ENCODE measurements around the gene GZF1. TPM values are rescaled to one million over a fixed set of nuclear protein-coding genes. Genes with fewer than 3 reads are reported as not detected.

GZF1 gene
- total RNA-seq, 4 donors from 2014 or later: 4.9 to 23.3 (median 13.3) TPM

DNA sequence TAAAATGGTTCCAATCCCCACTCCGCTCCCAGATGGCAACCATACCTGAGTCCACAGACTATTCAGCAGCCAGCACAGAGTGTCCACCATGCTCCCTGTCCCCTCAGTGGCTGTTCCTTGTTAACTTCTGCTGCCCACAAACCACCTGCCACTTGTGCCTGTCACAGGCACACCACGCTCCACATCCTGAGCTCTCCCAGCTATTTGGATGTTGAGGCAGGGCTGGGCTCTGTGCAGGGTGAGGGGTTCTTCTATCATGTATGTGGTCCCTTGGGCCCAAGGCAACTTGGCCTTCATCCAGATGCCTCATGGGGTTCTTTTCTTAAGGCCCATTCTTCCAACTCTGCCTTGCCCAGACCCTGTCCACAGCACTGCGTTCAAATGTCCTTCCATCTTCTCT, 45.4 kb upstream of the GZF1 start:
- H3K4me1 ChIP-seq: peaks cover 0 to 5% (median 0%) of the 10 kb centered on the region in 4 donors
- WGBS, 2 donors (ENCODE audit: low coverage in 1 of 2): 88% methylated on average over 3 of the region's 3 CpGs; no CpG with 5 or more reads in 1 of the 2 donors
- H3K36me3 ChIP-seq: no peaks in the 10 kb centered on the region
- in situ Hi-C loops (cut with MboI; ENCODE audit: low pct_ligation_motif_present in 1 of 4, low pct_unique_long_range_greater_than_20kb in 1 of 4, low sequenced_read_pairs in 3 of 4): no loop called here
- TF ChIP-seq CTCF (IDR thresholded peaks at IDR 0.05) (no peak), POLR2A (IDR thresholded peaks at IDR 0.05) (no peak), EP300 (IDR thresholded peaks at IDR 0.05; ENCODE audit: low read depth) (no peak)
- H3K27ac ChIP-seq: no peak overlapping the region
- H3K27me3 ChIP-seq: no peaks in the 10 kb centered on the region
- DNase-seq: no peak
- no peak overlapping the region for H3K4me3 ChIP-seq
- no peaks in the 10 kb centered on the region for H3K9me3 ChIP-seq
- intact Hi-C loops (cut with DNase I; ENCODE audit: low total_unique reads): no loop called here

- Histone ChIP-seq H3K36me3 (no peaks in the 10 kb centered on the region), H3K4me1 (peaks cover 0 to 5% (median 0%) of the 10 kb centered on the region in 4 donors), H3K4me3 (no peak overlapping the region), H3K27me3 (no peaks in the 10 kb centered on the region), H3K27ac (no peak overlapping the region), H3K9me3 (no peaks in the 10 kb centered on the region)
- in situ Hi-C loops (cut with MboI; ENCODE audit: low pct_ligation_motif_present in 1 of 4, low pct_unique_long_range_greater_than_20kb in 1 of 4, low sequenced_read_pairs in 3 of 4): no loop called here
- 83 to 87% methylated on average over 4 to 5 of the region's 5 CpGs for WGBS, 2 donors (ENCODE audit: low coverage in 1 of 2)
- intact Hi-C loops (cut with DNase I; ENCODE audit: low total_unique reads): no loop called here
- TF ChIP-seq POLR2A (IDR thresholded peaks at IDR 0.05) (no peak), EP300 (IDR thresholded peaks at IDR 0.05; ENCODE audit: low read depth) (no peak), CTCF (IDR thresholded peaks at IDR 0.05) (no peak), POLR2AphosphoS5 (IDR thresholded peaks at IDR 0.05) (no peak)
- DNase-seq: no peak
Measured at GRCh38 chr20:23317081-23317480, 44.9 kb upstream of the GZF1 start.

DNA sequence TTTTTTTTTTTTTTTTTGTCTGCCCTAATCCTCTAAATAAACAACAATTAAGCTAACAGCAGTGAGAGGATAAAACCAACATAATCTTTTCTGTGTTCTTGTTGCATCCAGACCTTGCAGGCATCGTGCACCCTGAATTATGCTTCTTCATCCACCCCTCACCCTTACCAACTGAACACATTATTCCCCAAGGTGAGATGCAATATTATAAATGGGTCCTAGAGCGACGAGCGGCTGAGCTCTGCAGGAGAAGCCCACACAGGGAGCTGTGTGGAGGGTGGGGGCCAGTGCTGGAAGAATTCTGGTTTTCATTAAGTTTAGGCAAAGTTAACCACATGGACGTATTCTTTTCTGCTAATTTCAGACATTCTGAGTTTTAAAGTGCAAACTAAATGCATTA, 43.6 kb upstream of the GZF1 start:
- Histone ChIP-seq H3K4me3 (no peak overlapping the region), H3K9me3 (no peaks in the 10 kb centered on the region), H3K27ac (no peak overlapping the region), H3K27me3 (no peaks in the 10 kb centered on the region), H3K4me1 (peaks cover 0 to 5% (median 0%) of the 10 kb centered on the region in 4 donors), H3K36me3 (no peaks in the 10 kb centered on the region)
- intact Hi-C loops (cut with DNase I; ENCODE audit: low total_unique reads) (no loop called here), in situ Hi-C loops (cut with MboI; ENCODE audit: low pct_ligation_motif_present in 1 of 4, low pct_unique_long_range_greater_than_20kb in 1 of 4, low sequenced_read_pairs in 3 of 4) (no loop called here)
- no peak for DNase-seq
- TF ChIP-seq CTCF (IDR thresholded peaks at IDR 0.05) (no peak), EP300 (IDR thresholded peaks at IDR 0.05; ENCODE audit: low read depth) (no peak), POLR2AphosphoS5 (IDR thresholded peaks at IDR 0.05) (no peak), POLR2A (IDR thresholded peaks at IDR 0.05) (no peak)
- 31 to 78% methylated on average over 2 to 5 of the region's 5 CpGs for WGBS, 2 donors (ENCODE audit: low coverage in 1 of 2)

DNA sequence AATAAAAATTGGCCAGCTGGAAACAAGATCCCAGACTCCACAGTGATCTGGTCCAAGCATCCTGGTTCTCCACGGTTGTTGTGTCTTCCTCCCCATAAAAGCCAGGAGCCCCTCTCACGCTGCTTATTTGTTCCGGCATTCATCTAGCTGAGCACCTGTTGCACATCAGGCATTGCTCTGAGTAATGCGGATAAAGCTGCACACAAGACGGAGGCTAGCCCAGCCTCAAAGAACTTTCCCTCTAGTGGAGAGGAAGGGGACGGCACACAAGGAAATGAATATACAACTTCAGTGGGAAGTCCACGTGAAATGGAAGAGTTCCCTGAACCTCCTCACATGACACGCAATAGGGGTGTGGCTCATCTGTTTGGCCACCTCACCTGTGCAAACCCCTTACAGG, 41.7 kb upstream of the GZF1 start:
- DNase-seq: no peak
- intact Hi-C loops (cut with DNase I; ENCODE audit: low total_unique reads): loop anchor here (10.0 kb wide), 1 partner anchor 606 kb away; no protein-coding TSS in a partner anchor
- in situ Hi-C loops (cut with MboI; ENCODE audit: low pct_ligation_motif_present in 1 of 4, low pct_unique_long_range_greater_than_20kb in 1 of 4, low sequenced_read_pairs in 3 of 4): no loop called here
- H3K27ac ChIP-seq: no peak overlapping the region
- H3K27me3 ChIP-seq: no peaks in the 10 kb centered on the region
- no peak overlapping the region for H3K4me3 ChIP-seq
- TF ChIP-seq POLR2AphosphoS5 (IDR thresholded peaks at IDR 0.05) (no peak), CTCF (IDR thresholded peaks at IDR 0.05) (peak; percentile 16 to 36 (median 34)), EP300 (IDR thresholded peaks at IDR 0.05; ENCODE audit: low read depth) (no peak), POLR2A (IDR thresholded peaks at IDR 0.05) (no peak)
- WGBS, 2 donors (ENCODE audit: low coverage in 1 of 2): 70% methylated on average over 8 of the region's 8 CpGs; no CpG with 5 or more reads in 1 of the 2 donors
- no peaks in the 10 kb centered on the region for H3K9me3 ChIP-seq
- H3K36me3 ChIP-seq: no peaks in the 10 kb centered on the region
- no peaks in the 10 kb centered on the region for H3K4me1 ChIP-seq

All from transverse colon (tissue), 4 donors.